GM23248 (cell line): Measurements from ENCODE around the gene WDR89. TPM values are rescaled to one million over a fixed set of nuclear protein-coding genes. Genes with fewer than 3 reads are reported as not detected.

Source experiments
- DNase-seq: peaks from one replicate; pipeline ENCODE4 v3.0.0-alpha.2; 2015
- H2AFZ ChIP-seq: fragments of 200-600 bp; sonication (generic); 2 replicates; pipeline ENCODE4 v1.6.1; 2016; ENCODE audit warnings: antibody characterized with exemption
- H3F3A ChIP-seq: fragments of 200-600 bp; sonication (generic); 2 replicates; pipeline ENCODE4 v1.6.1; 2016; ENCODE audit warnings: mild to moderate bottlenecking, antibody characterized with exemption, mixed run types; ENCODE audit not compliant: insufficient read depth
- H3K27ac ChIP-seq: fragments of 200-600 bp; sonication (generic); 2 replicates; pipeline ENCODE4 v1.5.1; 2016; ENCODE audit warnings: mild to moderate bottlenecking
- H3K27me3 ChIP-seq: fragments of 200-600 bp; sonication (generic); replicated peaks from 2 replicates; pipeline ENCODE4 v1.6.1; 2016; ENCODE audit warnings: mild to moderate bottlenecking; ENCODE audit not compliant: insufficient read depth
- H3K36me3 ChIP-seq: fragments of 200-600 bp; sonication (generic); 2 replicates; pipeline ENCODE4 v1.6.1; 2016; ENCODE audit warnings: low read depth, mild to moderate bottlenecking
- H3K4me1 ChIP-seq: fragments of 200-600 bp; sonication (generic); 2 replicates; pipeline ENCODE4 v1.6.1; 2016; ENCODE audit warnings: mild to moderate bottlenecking; ENCODE audit not compliant: insufficient read depth
- H3K4me2 ChIP-seq: fragments of 200-600 bp; sonication (generic); one replicate; pipeline ENCODE4 v1.6.1; 2016; ENCODE audit warnings: mild to moderate bottlenecking; ENCODE audit not compliant: unreplicated experiment
- H3K4me3 ChIP-seq: fragments of 200-600 bp; sonication (generic); 2 replicates; pipeline ENCODE4 v1.5.1; 2016; ENCODE audit warnings: mild to moderate bottlenecking
- H3K79me2 ChIP-seq: fragments of 200-600 bp; sonication (generic); 2 replicates; pipeline ENCODE4 v1.6.1; 2016; ENCODE audit warnings: mild to moderate bottlenecking; ENCODE audit not compliant: insufficient read depth
- H3K9ac ChIP-seq: fragments of 200-600 bp; sonication (generic); 2 replicates; pipeline ENCODE4 v1.6.1; 2016; ENCODE audit warnings: mild to moderate bottlenecking
- H3K9me2 ChIP-seq: fragments of 200-600 bp; sonication (generic); 2 replicates; pipeline ENCODE4 v1.6.1; 2016; ENCODE audit warnings: mixed run types, mild to moderate bottlenecking, moderate library complexity; ENCODE audit not compliant: insufficient read depth
- H3K9me3 ChIP-seq: fragments of 200-600 bp; sonication (generic); one replicate; pipeline ENCODE4 v1.6.1; 2017; ENCODE audit warnings: low read depth
- H4K20me1 ChIP-seq: fragments of 200-600 bp; sonication (generic); 2 replicates; pipeline ENCODE4 v1.6.0; 2016; ENCODE audit not compliant: insufficient read depth
- EZH2 ChIP-seq: fragments of 200-600 bp; sonication (generic); IDR thresholded peaks from 2 replicates; pipeline ENCODE4 v1.6.1; 2018; ENCODE audit warnings: antibody characterized with exemption, mild to moderate bottlenecking; ENCODE audit not compliant: insufficient read depth, poor library complexity, severe bottlenecking
- EZH2phosphoT487 ChIP-seq: fragments of 200-600 bp; sonication (generic); IDR thresholded peaks from 2 replicates; pipeline ENCODE4 v1.6.1; 2018; ENCODE audit warnings: antibody characterized with exemption, moderate library complexity, mild to moderate bottlenecking, low read depth; ENCODE audit not compliant: insufficient read depth
- WGBS, 2 experiments: methylation state at CpG; one replicate each; pipeline ENCODE4 v1.1.6; 2015 to 2017; ENCODE audit warnings: low lambda C conversion rate in 2 of 2, low coverage in 1 of 2; ENCODE audit errors: missing lambda C conversion rate in 2 of 2; 5-methylcytosine and 5-hydroxymethylcytosine counted together
- in situ Hi-C: fragments of 300-500 bp; cut with MboI; formaldehyde crosslinking; loops from 2 replicates; pipeline ENCODE4 v1.15.0; 2020
- polyA plus RNA-seq: library from polyadenylated mRNA; unstranded; fragments of >200 nt; fragmentation: Nextera tagmentation; extraction: Ambion mirVana; gene quantifications from 2 replicates; pipeline ENCODE4 v1.2.1, GENCODE V29; 2016
- total RNA-seq: library from RNA; depleted of rRNA; stranded (reverse); fragments of >200 nt; shearing (Covaris generic); gene quantifications from 2 replicates; pipeline ENCODE4 v1.2.3, GENCODE V29; 2014

Gene WDR89
- total and polyA plus RNA-seq, 2 experiments from 2014 or later, result 6.9 to 7.0 TPM

GRCh38 chr14:63659726-63660125 is 18.1 kb upstream of the WDR89 start:
- H3K4me2 ChIP-seq, result no peak overlapping the region
- no peak for TF ChIP-seq EZH2
- TF ChIP-seq EZH2phosphoT487, result no peak
- H3K27ac ChIP-seq, result no peak overlapping the region
- no peak for DNase-seq
- H3K4me1 ChIP-seq, result peaks cover 3% of the 10 kb centered on the region; the same call in 1 of the 2 replicates
- no peak overlapping the region for H2AFZ ChIP-seq
- H3F3A ChIP-seq, result no peaks in the 10 kb centered on the region
- H3K79me2 ChIP-seq, result no peaks in the 10 kb centered on the region
- no peak overlapping the region for H3K9ac ChIP-seq
- in situ Hi-C loops, result no loop called here
- H3K9me3 ChIP-seq, result no peaks in the 10 kb centered on the region
- H4K20me1 ChIP-seq, result no peaks in the 10 kb centered on the region
- 94 to 97% methylated on average over 4 of the region's 4 CpGs for WGBS, 2 experiments
- no peaks in the 10 kb centered on the region for H3K27me3 ChIP-seq
- no peaks in the 10 kb centered on the region for H3K36me3 ChIP-seq
- no peak overlapping the region for H3K4me3 ChIP-seq
- no peaks in the 10 kb centered on the region for H3K9me2 ChIP-seq

- no peaks in the 10 kb centered on the region for H3K27me3 ChIP-seq
- DNase-seq, result no peak
- 94 to 95% methylated on average over 4 of the region's 4 CpGs for WGBS, 2 experiments
- no peak overlapping the region for H3K4me2 ChIP-seq
- no peak overlapping the region for H3K9ac ChIP-seq
- no peaks in the 10 kb centered on the region for H3K9me2 ChIP-seq
- H3K36me3 ChIP-seq, result no peaks in the 10 kb centered on the region
- no peaks in the 10 kb centered on the region for H3F3A ChIP-seq
- H3K4me3 ChIP-seq, result no peak overlapping the region
- H3K79me2 ChIP-seq, result no peaks in the 10 kb centered on the region
- no peaks in the 10 kb centered on the region for H3K9me3 ChIP-seq
- no peak for TF ChIP-seq EZH2phosphoT487
- no peak for TF ChIP-seq EZH2
- H3K4me1 ChIP-seq, result peaks cover 12% of the 10 kb centered on the region; the same call in 1 of the 2 replicates
- H3K27ac ChIP-seq, result no peak overlapping the region
- in situ Hi-C loops, result no loop called here
- H4K20me1 ChIP-seq, result no peaks in the 10 kb centered on the region
- H2AFZ ChIP-seq, result no peak overlapping the region
Measured at GRCh38 chr14:63656194-63656593, 14.5 kb upstream of the WDR89 start.

GRCh38 chr14:63654936-63655335 is 13.3 kb upstream of the WDR89 start:
- no peak overlapping the region for H3K27ac ChIP-seq
- H3K36me3 ChIP-seq, result no peaks in the 10 kb centered on the region
- H3F3A ChIP-seq, result no peaks in the 10 kb centered on the region
- H3K9ac ChIP-seq, result no peak overlapping the region
- no peak overlapping the region for H3K4me3 ChIP-seq
- H4K20me1 ChIP-seq, result no peaks in the 10 kb centered on the region
- H3K4me2 ChIP-seq, result no peak overlapping the region
- DNase-seq, result no peak
- H3K4me1 ChIP-seq, result peaks cover 12% of the 10 kb centered on the region; the same call in 1 of the 2 replicates
- no peaks in the 10 kb centered on the region for H3K9me3 ChIP-seq
- H3K79me2 ChIP-seq, result no peaks in the 10 kb centered on the region
- H3K9me2 ChIP-seq, result no peaks in the 10 kb centered on the region
- WGBS, 2 experiments, result 58 to 63% methylated on average over 2 of the region's 2 CpGs
- TF ChIP-seq EZH2, result no peak
- no peak for TF ChIP-seq EZH2phosphoT487
- no peak overlapping the region for H2AFZ ChIP-seq
- H3K27me3 ChIP-seq, result no peaks in the 10 kb centered on the region
- in situ Hi-C loops, result no loop called here

- Histone ChIP-seq H3K9ac (no peak overlapping the region), H3K9me3 (no peaks in the 10 kb centered on the region), H2AFZ (no peak overlapping the region), H3K9me2 (no peaks in the 10 kb centered on the region), H3K79me2 (no peaks in the 10 kb centered on the region), H3K4me3 (no peak overlapping the region), H3K4me2 (no peak overlapping the region), H4K20me1 (no peaks in the 10 kb centered on the region), H3K36me3 (no peaks in the 10 kb centered on the region), H3K4me1 (peaks cover 12% of the 10 kb centered on the region; the same call in 1 of the 2 replicates), H3K27me3 (no peaks in the 10 kb centered on the region), H3K27ac (no peak overlapping the region), H3F3A (no peaks in the 10 kb centered on the region)
- in situ Hi-C loops, result no loop called here
- WGBS, 2 experiments, result 50 to 63% methylated on average over 2 of the region's 2 CpGs
- DNase-seq, result peak; percentile 73
- TF ChIP-seq EZH2phosphoT487 (no peak), EZH2 (no peak)
Measured at GRCh38 chr14:63654346-63654745, 12.7 kb upstream of the WDR89 start.

GRCh38 chr14:63652406-63652805 is 10.7 kb upstream of the WDR89 start:
- peaks cover 12% of the 10 kb centered on the region; the same call in 1 of the 2 replicates for H3K4me1 ChIP-seq
- no peak overlapping the region for H3K9ac ChIP-seq
- H2AFZ ChIP-seq, result no peak overlapping the region
- 89 to 98% methylated on average over 3 of the region's 3 CpGs for WGBS, 2 experiments
- H3K79me2 ChIP-seq, result no peaks in the 10 kb centered on the region
- H3K9me2 ChIP-seq, result no peaks in the 10 kb centered on the region
- no peak for DNase-seq
- no peaks in the 10 kb centered on the region for H4K20me1 ChIP-seq
- H3K27me3 ChIP-seq, result no peaks in the 10 kb centered on the region
- in situ Hi-C loops, result no loop called here
- H3K4me3 ChIP-seq, result no peak overlapping the region
- H3K36me3 ChIP-seq, result no peaks in the 10 kb centered on the region
- no peaks in the 10 kb centered on the region for H3F3A ChIP-seq
- H3K9me3 ChIP-seq, result no peaks in the 10 kb centered on the region
- H3K27ac ChIP-seq, result no peak overlapping the region
- no peak for TF ChIP-seq EZH2phosphoT487
- no peak for TF ChIP-seq EZH2
- no peak overlapping the region for H3K4me2 ChIP-seq
